Measurements from ENCODE around the gene NTNG1.

NTNG1 gene

DNA sequence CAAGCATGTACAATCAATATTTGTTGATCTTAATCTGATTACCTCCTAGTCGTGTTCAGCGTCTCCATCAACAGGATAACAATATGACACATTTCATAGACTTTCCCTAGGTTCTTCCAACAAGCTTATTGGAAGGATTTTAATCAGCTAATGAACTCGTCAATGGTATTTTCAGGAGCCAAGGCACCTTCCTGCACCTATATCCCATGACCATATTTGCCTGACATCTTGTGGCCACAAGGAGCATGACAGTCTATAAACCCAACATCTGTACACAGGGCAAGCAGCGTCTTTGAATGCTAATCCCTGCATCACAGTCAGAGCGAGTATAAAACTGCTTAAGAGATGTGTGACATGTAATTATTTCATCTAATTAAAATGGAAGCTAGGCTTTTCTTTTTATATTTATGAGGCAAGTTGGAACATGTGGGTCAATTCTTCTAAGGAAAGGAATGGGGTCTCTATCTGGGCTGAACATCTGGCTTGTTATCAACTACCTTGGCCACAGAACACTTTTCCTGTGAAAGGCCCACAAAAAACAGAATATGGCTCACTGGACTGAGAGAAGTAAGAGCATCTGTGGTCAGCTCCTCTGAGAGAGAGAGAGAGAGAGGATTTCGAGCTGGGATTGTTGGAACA lies 388.8 kb downstream of the NTNG1 start:
- no peak for DNase-seq
- intact Hi-C loops (cut with DNase I; ENCODE audit: low total_unique reads) = no loop called here
- peaks cover 0 to 2% of the 10 kb centered on the region in 2 donors for H3K27me3 ChIP-seq

DNA sequence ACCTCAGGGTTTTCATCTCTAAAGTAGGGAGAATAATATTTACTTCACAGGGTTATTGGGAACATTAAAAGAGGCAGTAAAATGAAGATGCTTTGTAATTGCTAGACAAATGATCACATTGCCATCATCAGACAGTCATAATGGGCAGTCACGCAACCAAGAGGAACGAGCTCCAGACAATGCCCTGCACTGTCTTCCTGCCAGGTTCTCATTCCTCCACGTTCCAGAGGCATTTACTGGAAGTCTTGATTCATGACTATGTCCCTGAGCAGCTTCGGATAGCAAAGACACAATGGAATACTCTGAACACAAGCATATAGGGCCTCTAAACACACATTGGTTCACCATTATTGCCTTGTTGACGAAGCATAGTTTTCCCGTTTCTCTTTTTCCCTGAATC lies 389.7 kb downstream of the NTNG1 start:
- intact Hi-C loops (cut with DNase I; ENCODE audit: low total_unique reads) = no loop called here
- no peaks in the 10 kb centered on the region for H3K9me3 ChIP-seq
- peaks cover 0 to 3% of the 10 kb centered on the region in 2 donors for H3K27me3 ChIP-seq
- H3K4me1 ChIP-seq = no peaks in the 10 kb centered on the region
- TF ChIP-seq CTCF (IDR thresholded peaks at IDR 0.05) = no peak
- no peak overlapping the region for H3K27ac ChIP-seq
- H3K4me3 ChIP-seq = no peak overlapping the region
- H3K36me3 ChIP-seq = no peaks in the 10 kb centered on the region
- no peak for DNase-seq

More for the DNA sequence above, 388.8 kb downstream of the NTNG1 start:
- Histone ChIP-seq H3K4me1 (no peaks in the 10 kb centered on the region), H3K27ac (no peak overlapping the region), H3K9me3 (no peaks in the 10 kb centered on the region), H3K4me3 (no peak overlapping the region), H3K36me3 (no peaks in the 10 kb centered on the region)
- peak; percentile 30 to 35 for TF ChIP-seq CTCF (IDR thresholded peaks at IDR 0.05)

GRCh38 chr1:107531065-107531908 lies 390.4 kb downstream of the NTNG1 start:
- H3K9me3 ChIP-seq = no peaks in the 10 kb centered on the region
- H3K27ac ChIP-seq = no peak overlapping the region
- intact Hi-C loops (cut with DNase I; ENCODE audit: low total_unique reads) = no loop called here
- no peaks in the 10 kb centered on the region for H3K4me1 ChIP-seq
- no peak for DNase-seq
- no peak overlapping the region for H3K4me3 ChIP-seq
- no peaks in the 10 kb centered on the region for H3K36me3 ChIP-seq
- peaks cover 0 to 3% of the 10 kb centered on the region in 2 donors for H3K27me3 ChIP-seq
- no peak for TF ChIP-seq CTCF (IDR thresholded peaks at IDR 0.05)

GRCh38 chr1:107532318-107532717 lies 391.5 kb downstream of the NTNG1 start:
- Histone ChIP-seq H3K4me1 (no peaks in the 10 kb centered on the region), H3K27me3 (peaks cover 0 to 3% of the 10 kb centered on the region in 2 donors), H3K4me3 (no peak overlapping the region), H3K9me3 (no peaks in the 10 kb centered on the region), H3K36me3 (no peaks in the 10 kb centered on the region), H3K27ac (no peak overlapping the region)
- DNase-seq = no peak
- intact Hi-C loops (cut with DNase I; ENCODE audit: low total_unique reads) = no loop called here
- TF ChIP-seq CTCF (IDR thresholded peaks at IDR 0.05) = no peak

All from tibial artery (tissue), 4 donors.